Heart right ventricle (tissue), 16 donors: ENCODE measurements around the gene FGGY. TPM values are rescaled to one million over a fixed set of nuclear protein-coding genes. Genes with fewer than 3 reads are reported as not detected.

Experiments
- ATAC-seq, 8 donors: fragments of 200-7000 bp; cut with Tn5 transposase; one replicate each; pipeline ENCODE4 v1.9.1; 2020; ENCODE audit warnings: mild to moderate bottlenecking in 8 of 8, moderate library complexity in 8 of 8, moderate number of reproducible peaks in 1 of 8
- DNase-seq, 2 donors: peaks; one replicate each; pipeline ENCODE4 v3.0.0-alpha.2; 2020
- H3K27ac ChIP-seq, 10 donors: fragments of 200-600 bp; sonication (generic) in 2 of 10; one replicate each; pipeline versions ENCODE4 v1.5.0 to v1.8.0; 2020 to 2022; ENCODE audit warnings: mild to moderate bottlenecking in 3 of 10
- H3K27me3 ChIP-seq, 7 donors: fragments of 200-600 bp; one replicate each; pipeline ENCODE4 v1.8.0; 2021 to 2022; ENCODE audit warnings: mild to moderate bottlenecking in 2 of 7
- H3K36me3 ChIP-seq, 9 donors: fragments of 200-600 bp; sonication (generic) in 1 of 9; one replicate each; pipeline versions ENCODE4 v1.5.0 to v1.8.0; 2020 to 2022; ENCODE audit warnings: mild to moderate bottlenecking in 2 of 9
- H3K4me1 ChIP-seq, 9 donors: fragments of 200-600 bp; sonication (generic) in 1 of 9; one replicate each; pipeline versions ENCODE4 v1.5.0 to v1.8.0; 2020 to 2022; ENCODE audit warnings: mild to moderate bottlenecking in 4 of 9
- H3K4me3 ChIP-seq, 10 donors: fragments of 200-600 bp; sonication (generic) in 2 of 10; one replicate each; pipeline versions ENCODE4 v1.5.0 to v1.8.0; 2020 to 2022; ENCODE audit warnings: mild to moderate bottlenecking in 7 of 10, moderate library complexity in 2 of 10
- H3K9me3 ChIP-seq, 11 donors: fragments of 200-600 bp in 10 of 11; sonication (generic) in 2 of 11; one replicate each; pipeline versions ENCODE4 v1.5.0 to v1.8.0; 2013 to 2022; ENCODE audit warnings: mild to moderate bottlenecking in 2 of 11, control low read depth in 1 of 11, moderate library complexity in 1 of 11
- WGBS, 2 donors: extraction: QIAGEN DNeasy Blood & Tissue Kit; methylation state at CpG; one replicate each; pipeline ENCODE4 v1.1.7; 2013; ENCODE audit warnings: inconsistent platforms in 1 of 2; 5-methylcytosine and 5-hydroxymethylcytosine counted together
- intact Hi-C, 10 donors: fragments of 100-400 bp; cut with DNase I; formaldehyde crosslinking; loops; one replicate each; pipeline versions ENCODE4 v1.11.1 to v1.14.2; 2022
- polyA plus RNA-seq, 2 donors: library from polyadenylated mRNA; stranded (reverse); fragments of 200-250 nt; gene quantifications; one replicate each; pipeline ENCODE4 v1.2.3, GENCODE V29; 2013
- total RNA-seq, 10 donors: library from RNA; stranded (reverse); fragmentation: NEBNext Ultra II Directional in 3 of 10; extraction: Animal tissue kit (Norgen Biotek cat#: 25700) in 3 of 10; gene quantifications; one replicate each; pipeline versions ENCODE4 v1.2.1 to v1.2.4, GENCODE V29; 2021 to 2023
- TF ChIP-seq, protein P1 (sequence below), 9 donors: fragments of 200-600 bp; sonication (generic) in 2 of 9; IDR thresholded peaks; one replicate each; pipeline versions ENCODE4 v1.5.0 to v1.8.0; 2021 to 2022; ENCODE audit warnings: antibody characterized with exemption in 9 of 9, mild to moderate bottlenecking in 5 of 9, moderate library complexity in 1 of 9
- donor health status: Arrhythmogenic right ventricular cardiomyopathy.
- donor health status: ischemic (EF 13 %, LVEDD 7.1; RV severe dilation, severe dysfunction).
- donor health status: healthy with polysubstance abuse.
- donor health status: DM: no; HTN: yes; CAD: no.
- donor health status: DM: no; HTN: no; CAD: no.
- donor health status: ischemic (EF 25% LVEDD 6.9; RV normal size, moderate dysfunction).
- donor health status: ischemic (EF 25% LVEDD 5.7; RV mildly dilated, moderate dysfunction).
- donor health status: healthy.
- donor health status: DM: yes; HTN: yes; CAD: no.
- donor health status: Ischemic cardiomyopathy.
- donor health status: ischemic (EF 35%, LVEDD 5.7; RV mildly dilated, moderate dysfunction).
- donor health status: nonischemic (EF 11% LVEDD 7.7; RV severe dilation, severe dysfunction).
- donor health status: DM: yes; HTN: yes; CAD: no.
- donor health status: PGD.
- donor health status: ischemic (EF 29% LVEDD 5.4; RV normal size, mild dysfunction).
- donor health status: nonischemic (EF 23%, LVEDD 6.1; RV moderate dilation, normal function).

FGGY gene
- total and polyA plus RNA-seq, 12 donors: 3.1 to 51.8 (median 34.7) TPM

GRCh38 chr1:59473831-59474230, 176.9 kb downstream of the FGGY start:
- Histone ChIP-seq H3K27me3 (no peaks in the 10 kb centered on the region), H3K4me3 (no peak overlapping the region), H3K27ac (no peak overlapping the region), H3K4me1 (peaks cover 0 to 5% (median 0%) of the 10 kb centered on the region in 9 donors), H3K9me3 (peaks cover 0 to 8% (median 0%) of the 10 kb centered on the region in 11 donors), H3K36me3 (no peaks in the 10 kb centered on the region)
- TF ChIP-seq, protein P1, sequence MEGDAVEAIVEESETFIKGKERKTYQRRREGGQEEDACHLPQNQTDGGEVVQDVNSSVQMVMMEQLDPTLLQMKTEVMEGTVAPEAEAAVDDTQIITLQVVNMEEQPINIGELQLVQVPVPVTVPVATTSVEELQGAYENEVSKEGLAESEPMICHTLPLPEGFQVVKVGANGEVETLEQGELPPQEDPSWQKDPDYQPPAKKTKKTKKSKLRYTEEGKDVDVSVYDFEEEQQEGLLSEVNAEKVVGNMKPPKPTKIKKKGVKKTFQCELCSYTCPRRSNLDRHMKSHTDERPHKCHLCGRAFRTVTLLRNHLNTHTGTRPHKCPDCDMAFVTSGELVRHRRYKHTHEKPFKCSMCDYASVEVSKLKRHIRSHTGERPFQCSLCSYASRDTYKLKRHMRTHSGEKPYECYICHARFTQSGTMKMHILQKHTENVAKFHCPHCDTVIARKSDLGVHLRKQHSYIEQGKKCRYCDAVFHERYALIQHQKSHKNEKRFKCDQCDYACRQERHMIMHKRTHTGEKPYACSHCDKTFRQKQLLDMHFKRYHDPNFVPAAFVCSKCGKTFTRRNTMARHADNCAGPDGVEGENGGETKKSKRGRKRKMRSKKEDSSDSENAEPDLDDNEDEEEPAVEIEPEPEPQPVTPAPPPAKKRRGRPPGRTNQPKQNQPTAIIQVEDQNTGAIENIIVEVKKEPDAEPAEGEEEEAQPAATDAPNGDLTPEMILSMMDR (IDR thresholded peaks at IDR 0.05): no peak
- 92 to 97% methylated on average over 3 of the region's 3 CpGs for WGBS, 2 donors
- no peak for ATAC-seq
- intact Hi-C loops: no loop called here
- no peak for DNase-seq

GRCh38 chr1:59474496-59474895, 177.6 kb downstream of the FGGY start:
- Histone ChIP-seq H3K27me3 (no peaks in the 10 kb centered on the region), H3K9me3 (peaks cover 0 to under 1% (median 0%) of the 10 kb centered on the region in 11 donors), H3K4me1 (peaks cover 0 to 10% (median 0%) of the 10 kb centered on the region in 9 donors), H3K27ac (no peak overlapping the region), H3K4me3 (no peak overlapping the region), H3K36me3 (no peaks in the 10 kb centered on the region)
- TF ChIP-seq, protein P1 (IDR thresholded peaks at IDR 0.05): no peak
- intact Hi-C loops: no loop called here
- DNase-seq (no peak), ATAC-seq (no peak)
- 83 to 90% methylated on average over 2 of the region's 2 CpGs for WGBS, 2 donors

GRCh38 chr1:59475737-59476136, 178.8 kb downstream of the FGGY start:
- intact Hi-C loops: no loop called here
- no peaks in the 10 kb centered on the region for H3K36me3 ChIP-seq
- DNase-seq: no peak
- no peak for ATAC-seq
- no peak overlapping the region for H3K27ac ChIP-seq
- peaks cover 0 to 10% (median 0%) of the 10 kb centered on the region in 9 donors for H3K4me1 ChIP-seq
- H3K9me3 ChIP-seq: no peaks in the 10 kb centered on the region
- TF ChIP-seq, protein P1 (IDR thresholded peaks at IDR 0.05): no peak
- H3K27me3 ChIP-seq: no peaks in the 10 kb centered on the region
- H3K4me3 ChIP-seq: no peak overlapping the region
- WGBS, 2 donors: 93 to 97% methylated on average over 4 of the region's 4 CpGs

- Histone ChIP-seq H3K27me3 (no peaks in the 10 kb centered on the region), H3K36me3 (no peaks in the 10 kb centered on the region), H3K27ac (no peak overlapping the region), H3K4me3 (no peak overlapping the region), H3K9me3 (no peaks in the 10 kb centered on the region), H3K4me1 (peaks cover 0 to 14% (median 7%) of the 10 kb centered on the region in 9 donors)
- TF ChIP-seq, protein P1 (IDR thresholded peaks at IDR 0.05): no peak
- no peak for ATAC-seq
- no peak for DNase-seq
- 93 to 98% methylated on average over 6 of the region's 6 CpGs for WGBS, 2 donors
- intact Hi-C loops: no loop called here
Measured at GRCh38 chr1:59477286-59477685, 180.4 kb downstream of the FGGY start.
